CD8-positive, alpha-beta memory T cell (primary cell): ENCODE results near the gene SRRM4. TPM values are rescaled to one million over a fixed set of nuclear protein-coding genes. Genes with fewer than 3 reads are reported as not detected.

Experiments
- CTCF ChIA-PET: fragments of 350-600 bp; sonication (Branson Sonifier 250); formaldehyde crosslinking; loops from one replicate; lab custom pipeline; 2021; ENCODE audit warnings: antibody characterized with exemption; lab: Charles Lee
- POLR2A ChIA-PET: fragments of 350-600 bp; sonication (Branson Sonifier 250); formaldehyde crosslinking; loops from one replicate; lab custom pipeline; 2021; ENCODE audit warnings: antibody characterized with exemption; lab: Charles Lee
- DNase-seq, 5 donors: peaks; one replicate each; pipeline versions ENCODE4 v3.0.0 to v3.0.0-alpha.2; 2020 to 2022; ENCODE audit warnings: mixed read lengths in 1 of 5
- H3K27ac ChIP-seq: one replicate; pipeline ENCODE4 v1.7.0; 2013; ENCODE audit warnings: low read depth, mild to moderate bottlenecking, low read length, moderate library complexity
- H3K27me3 ChIP-seq: 2 replicates; pipeline ENCODE4 v1.7.0; 2013; ENCODE audit warnings: low read length, mild to moderate bottlenecking; ENCODE audit not compliant: insufficient read depth, poor library complexity, severe bottlenecking
- H3K36me3 ChIP-seq: 2 replicates; pipeline ENCODE4 v1.7.0; 2013; ENCODE audit warnings: mild to moderate bottlenecking, low read length, moderate library complexity; ENCODE audit not compliant: insufficient read depth
- H3K4me1 ChIP-seq: 2 replicates; pipeline ENCODE4 v1.7.0; 2013; ENCODE audit warnings: mild to moderate bottlenecking, low read length, moderate library complexity; ENCODE audit not compliant: insufficient read depth
- H3K4me3 ChIP-seq: 2 replicates; pipeline ENCODE4 v1.7.0; 2013; ENCODE audit warnings: mild to moderate bottlenecking, low read length
- H3K9me3 ChIP-seq: 2 replicates; pipeline ENCODE4 v1.7.0; 2013; ENCODE audit warnings: mild to moderate bottlenecking, low read length
- H3K27ac Mint-ChIP-seq, 8 donors: one replicate each; pipeline ENCODE4 v1.8.0; 2020 to 2021; ENCODE audit warnings: mixed read lengths in 8 of 8, mild to moderate bottlenecking in 6 of 8, inconsistent platforms in 3 of 8, moderate library complexity in 3 of 8
- H3K27me3 Mint-ChIP-seq, 2 donors: one replicate each; pipeline ENCODE4 v1.8.0; 2020 to 2021; ENCODE audit warnings: mixed read lengths in 2 of 2, mild to moderate bottlenecking in 1 of 2, moderate library complexity in 1 of 2
- H3K36me3 Mint-ChIP-seq, 3 donors: one replicate each; pipeline ENCODE4 v1.8.0; 2020 to 2021; ENCODE audit warnings: mixed read lengths in 3 of 3, inconsistent platforms in 1 of 3, mild to moderate bottlenecking in 1 of 3
- H3K4me1 Mint-ChIP-seq, 3 donors: one replicate each; pipeline ENCODE4 v1.8.0; 2020 to 2021; ENCODE audit warnings: mixed read lengths in 3 of 3, inconsistent platforms in 1 of 3, mild to moderate bottlenecking in 1 of 3
- H3K4me3 Mint-ChIP-seq, 7 donors: one replicate each; pipeline ENCODE4 v1.8.0; 2020 to 2021; ENCODE audit warnings: mixed read lengths in 7 of 7, mild to moderate bottlenecking in 6 of 7, moderate library complexity in 4 of 7, inconsistent platforms in 2 of 7
- H3K9me3 Mint-ChIP-seq, 5 donors: one replicate each; pipeline ENCODE4 v1.8.0; 2020 to 2022; ENCODE audit warnings: mixed read lengths in 5 of 5, mild to moderate bottlenecking in 3 of 5, moderate library complexity in 2 of 5, inconsistent platforms in 1 of 5
- polyA plus RNA-seq: library from polyadenylated mRNA; unstranded; fragments of 300-500 nt; fragmentation: Illumina TruSeq; gene quantifications from one replicate; pipeline ENCODE4 v1.2.3, GENCODE V29; 2021
- total RNA-seq, 2 experiments: library from RNA; stranded (reverse); gene quantifications; one replicate each; pipeline ENCODE4 v1.2.3, GENCODE V29; 2021

Gene SRRM4
- total and polyA plus RNA-seq, 3 experiments from 2014 or later, result not detected

DNA sequence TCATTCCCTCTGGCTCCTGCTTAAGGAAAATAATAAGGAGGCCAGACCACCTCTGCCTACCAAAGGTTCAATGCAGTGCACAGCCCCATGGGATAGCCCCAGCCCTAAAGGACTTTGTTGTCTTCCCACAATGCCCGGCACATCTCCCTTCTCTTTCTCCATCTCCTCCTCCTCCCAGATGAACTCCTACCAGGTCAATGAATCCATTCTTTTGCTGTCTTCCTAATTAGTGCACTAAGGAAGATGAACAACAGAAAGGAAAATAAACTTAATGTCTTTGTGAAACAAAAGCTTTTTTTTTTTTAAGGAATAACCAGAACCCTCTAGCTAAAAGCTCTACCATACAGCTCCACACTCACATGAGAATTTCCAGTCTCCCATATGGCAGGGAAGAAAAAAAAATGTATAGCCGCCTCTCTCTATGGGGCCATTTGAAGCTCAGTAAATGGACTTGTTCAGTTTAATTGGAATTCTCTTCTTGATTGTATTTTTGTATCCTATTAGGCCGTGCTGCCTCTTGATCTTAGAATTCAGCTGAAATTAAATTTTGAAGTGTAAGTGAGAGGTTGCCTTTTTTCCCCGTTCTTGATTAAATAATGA, 155.6 kb downstream of the SRRM4 start:
- Histone ChIP-seq H3K27ac (no peak overlapping the region), H3K9me3 (no peaks in the 10 kb centered on the region), H3K27me3 (no peaks in the 10 kb centered on the region), H3K4me1 (no peaks in the 10 kb centered on the region), H3K4me3 (no peak overlapping the region), H3K36me3 (no peaks in the 10 kb centered on the region)
- POLR2A ChIA-PET, result no interaction called here
- peaks cover 0 to 5% of the 10 kb centered on the region in 2 donors for H3K27me3 Mint-ChIP-seq
- peaks cover 0 to 9% (median 0%) of the 10 kb centered on the region in 5 donors for H3K9me3 Mint-ChIP-seq
- H3K4me1 Mint-ChIP-seq, result no peaks in the 10 kb centered on the region
- no peak overlapping the region for H3K27ac Mint-ChIP-seq
- no peaks in the 10 kb centered on the region for H3K36me3 Mint-ChIP-seq
- H3K4me3 Mint-ChIP-seq, result no peak overlapping the region
- CTCF ChIA-PET, result no interaction called here
- DNase-seq, result no peak

DNA sequence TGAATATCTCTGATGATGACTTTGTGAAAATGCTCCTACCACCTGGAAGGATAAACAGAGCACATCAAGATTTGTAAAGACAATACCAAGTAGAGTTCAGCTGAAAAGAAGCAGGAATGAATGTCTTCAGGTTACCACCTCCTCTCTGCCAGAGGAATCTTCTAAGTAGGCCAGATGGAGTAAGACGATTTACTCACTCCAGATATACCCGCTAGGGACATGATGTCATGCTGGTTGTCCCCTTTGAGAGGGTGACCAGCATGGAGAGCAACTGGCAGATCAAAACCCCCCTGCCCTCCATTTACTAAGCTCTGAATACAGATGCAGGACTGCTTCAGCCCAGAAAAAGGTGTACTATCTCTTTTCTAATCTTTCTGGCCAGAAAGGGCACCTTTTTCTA, 158.1 kb downstream of the SRRM4 start:
- H3K27ac Mint-ChIP-seq, result no peak overlapping the region
- CTCF ChIA-PET, result no interaction called here
- H3K4me3 Mint-ChIP-seq, result no peak overlapping the region
- no peak for DNase-seq
- POLR2A ChIA-PET, result no interaction called here
- H3K9me3 Mint-ChIP-seq, result peaks cover 0 to 7% (median 0%) of the 10 kb centered on the region in 5 donors
- H3K27me3 Mint-ChIP-seq, result peaks cover 5 to 6% of the 10 kb centered on the region in 2 donors
- no peaks in the 10 kb centered on the region for H3K36me3 ChIP-seq
- H3K27ac ChIP-seq, result no peak overlapping the region
- no peaks in the 10 kb centered on the region for H3K36me3 Mint-ChIP-seq
- H3K4me1 ChIP-seq, result no peaks in the 10 kb centered on the region
- no peaks in the 10 kb centered on the region for H3K27me3 ChIP-seq
- H3K9me3 ChIP-seq, result no peaks in the 10 kb centered on the region
- H3K4me1 Mint-ChIP-seq, result no peaks in the 10 kb centered on the region
- H3K4me3 ChIP-seq, result no peak overlapping the region

DNA sequence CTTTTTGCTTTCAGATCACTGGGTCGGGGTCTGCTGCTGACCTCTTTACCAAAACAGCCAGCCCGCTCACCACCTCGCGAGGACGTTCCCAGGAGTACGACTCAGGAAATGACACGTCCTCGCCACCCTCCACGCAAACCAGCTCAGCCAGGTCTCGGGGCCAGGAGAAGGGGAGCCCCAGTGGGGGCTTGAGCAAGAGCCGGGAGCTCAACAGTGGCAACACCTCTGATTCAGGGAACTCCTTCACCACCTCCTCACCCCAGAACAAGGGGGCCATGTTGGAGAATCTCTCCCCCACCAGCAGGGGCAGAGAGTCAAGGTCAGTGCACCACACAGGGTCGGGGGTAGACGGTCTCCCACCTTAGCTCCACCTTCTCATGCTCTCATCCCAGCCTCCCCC, 164.0 kb downstream of the SRRM4 start:
- ChIA-PET CTCF (no interaction called here), POLR2A (no interaction called here)
- H3K27ac ChIP-seq, result no peak overlapping the region
- H3K9me3 ChIP-seq, result no peaks in the 10 kb centered on the region
- Mint-ChIP-seq H3K9me3 (peaks cover 0 to 5% (median 3%) of the 10 kb centered on the region in 5 donors), H3K36me3 (no peaks in the 10 kb centered on the region), H3K27me3 (peaks cover 7 to 12% of the 10 kb centered on the region in 2 donors), H3K4me1 (no peaks in the 10 kb centered on the region), H3K27ac (peak overlapping the region in 1 of 8 donors; percentile 27), H3K4me3 (no peak overlapping the region)
- H3K36me3 ChIP-seq, result no peaks in the 10 kb centered on the region
- DNase-seq, result no peak
- H3K4me1 ChIP-seq, result no peaks in the 10 kb centered on the region
- no peaks in the 10 kb centered on the region for H3K27me3 ChIP-seq
- no peak overlapping the region for H3K4me3 ChIP-seq

DNA sequence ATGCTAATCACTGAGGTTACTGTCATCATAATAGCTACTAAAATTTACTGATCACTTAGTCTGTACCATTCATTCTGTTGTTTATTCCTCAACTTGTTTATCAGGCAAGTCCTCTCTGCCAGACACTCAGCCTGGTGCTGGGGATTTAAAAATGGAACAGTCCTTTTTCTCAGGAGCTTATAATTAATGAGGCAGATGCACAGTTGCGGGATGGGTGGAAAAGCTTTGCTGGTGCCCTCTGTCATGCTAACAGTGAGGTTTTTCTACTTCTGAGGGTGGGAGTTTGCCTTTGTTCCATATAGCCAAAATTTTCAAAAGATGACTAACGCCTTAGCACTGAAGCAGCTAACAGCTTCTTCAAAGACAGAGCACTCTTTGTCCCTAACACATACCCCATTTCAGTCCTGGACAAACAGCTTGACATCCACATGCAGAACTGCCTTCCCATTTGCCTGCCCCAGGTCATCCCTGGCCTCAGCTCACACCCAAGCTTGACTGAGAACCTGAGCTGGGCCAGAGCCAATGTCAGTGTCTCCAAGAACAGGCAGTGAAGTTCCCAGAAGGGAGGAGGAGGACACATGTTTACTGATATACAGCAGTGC, 166.6 kb downstream of the SRRM4 start:
- POLR2A ChIA-PET, result no interaction called here
- CTCF ChIA-PET, result no interaction called here
- H3K27ac ChIP-seq, result no peak overlapping the region
- H3K9me3 ChIP-seq, result no peaks in the 10 kb centered on the region
- no peaks in the 10 kb centered on the region for H3K27me3 ChIP-seq
- no peak overlapping the region for H3K27ac Mint-ChIP-seq
- no peaks in the 10 kb centered on the region for H3K4me1 ChIP-seq
- peaks cover 0 to 12% (median 10%) of the 10 kb centered on the region in 5 donors for H3K9me3 Mint-ChIP-seq
- H3K27me3 Mint-ChIP-seq, result peaks cover 7 to 14% of the 10 kb centered on the region in 2 donors
- no peaks in the 10 kb centered on the region for H3K36me3 ChIP-seq
- H3K4me3 Mint-ChIP-seq, result no peak overlapping the region
- no peaks in the 10 kb centered on the region for H3K4me1 Mint-ChIP-seq
- H3K36me3 Mint-ChIP-seq, result no peaks in the 10 kb centered on the region
- DNase-seq, result no peak
- no peak overlapping the region for H3K4me3 ChIP-seq

DNA sequence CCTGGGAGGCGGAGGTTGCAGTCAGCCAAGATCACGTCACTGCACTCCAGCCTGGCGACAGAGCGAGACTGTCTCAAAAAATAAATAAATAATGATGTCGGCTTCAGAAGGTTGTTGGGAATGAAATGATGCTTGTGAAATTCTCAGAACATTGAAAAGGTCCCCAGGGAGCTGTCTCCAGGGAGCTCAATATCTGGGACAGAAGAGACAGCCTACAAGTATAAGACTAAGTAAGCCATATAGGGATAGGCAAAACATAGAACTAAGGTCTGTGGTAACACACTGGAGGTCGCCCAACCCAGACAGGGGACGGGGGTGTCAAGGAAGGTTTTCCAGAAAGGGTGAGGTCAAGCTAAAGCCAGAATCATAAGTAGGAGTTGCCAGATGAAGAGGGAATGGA, 167.9 kb downstream of the SRRM4 start:
- no peak for DNase-seq
- H3K36me3 ChIP-seq, result no peaks in the 10 kb centered on the region
- no peak overlapping the region for H3K4me3 Mint-ChIP-seq
- H3K27me3 Mint-ChIP-seq, result peaks cover 10 to 19% of the 10 kb centered on the region in 2 donors
- no peaks in the 10 kb centered on the region for H3K36me3 Mint-ChIP-seq
- no peak overlapping the region for H3K4me3 ChIP-seq
- H3K27me3 ChIP-seq, result no peaks in the 10 kb centered on the region
- H3K9me3 Mint-ChIP-seq, result peaks cover 0 to 16% (median 12%) of the 10 kb centered on the region in 5 donors
- no peak overlapping the region for H3K27ac ChIP-seq
- CTCF ChIA-PET, result no interaction called here
- no peaks in the 10 kb centered on the region for H3K9me3 ChIP-seq
- H3K27ac Mint-ChIP-seq, result no peak overlapping the region
- POLR2A ChIA-PET, result no interaction called here
- no peaks in the 10 kb centered on the region for H3K4me1 ChIP-seq
- H3K4me1 Mint-ChIP-seq, result no peaks in the 10 kb centered on the region

DNA sequence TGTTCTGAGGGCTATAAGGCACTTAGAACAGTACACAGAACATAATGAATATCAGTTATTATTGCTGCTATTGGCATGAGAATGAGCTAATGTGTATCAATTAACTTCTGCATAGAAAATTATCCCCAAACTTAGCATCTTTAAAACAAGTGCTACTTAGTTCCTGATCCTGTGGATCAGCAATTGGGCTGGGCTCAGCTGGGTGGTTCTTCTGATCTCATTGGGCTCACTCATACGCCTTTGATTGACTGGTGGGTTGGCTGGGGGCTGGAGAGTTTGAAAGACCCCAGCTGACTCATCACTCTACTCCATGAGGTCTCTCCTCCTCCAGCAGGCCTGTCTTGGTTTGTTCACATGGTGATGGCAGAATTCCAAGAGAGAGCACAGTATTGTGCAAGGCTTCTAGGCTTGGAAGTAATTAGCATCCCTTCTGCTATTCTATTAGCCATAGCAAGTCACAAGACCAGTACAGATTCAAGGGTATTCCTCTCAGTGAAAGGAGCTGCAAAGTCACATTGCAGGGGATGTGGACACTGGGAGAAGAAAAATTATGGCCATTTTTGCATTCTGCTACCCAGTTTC, 170.2 kb downstream of the SRRM4 start:
- ChIA-PET POLR2A (no interaction called here), CTCF (no interaction called here)
- H3K27me3 Mint-ChIP-seq, result peaks cover 7 to 11% of the 10 kb centered on the region in 2 donors
- Histone ChIP-seq H3K27me3 (no peaks in the 10 kb centered on the region), H3K4me3 (no peak overlapping the region), H3K4me1 (no peaks in the 10 kb centered on the region), H3K9me3 (no peaks in the 10 kb centered on the region), H3K27ac (no peak overlapping the region), H3K36me3 (no peaks in the 10 kb centered on the region)
- no peak for DNase-seq
- H3K4me3 Mint-ChIP-seq, result no peak overlapping the region
- peaks cover 0 to 15% (median 11%) of the 10 kb centered on the region in 5 donors for H3K9me3 Mint-ChIP-seq
- H3K36me3 Mint-ChIP-seq, result no peaks in the 10 kb centered on the region
- no peak overlapping the region for H3K27ac Mint-ChIP-seq
- H3K4me1 Mint-ChIP-seq, result no peaks in the 10 kb centered on the region

DNA sequence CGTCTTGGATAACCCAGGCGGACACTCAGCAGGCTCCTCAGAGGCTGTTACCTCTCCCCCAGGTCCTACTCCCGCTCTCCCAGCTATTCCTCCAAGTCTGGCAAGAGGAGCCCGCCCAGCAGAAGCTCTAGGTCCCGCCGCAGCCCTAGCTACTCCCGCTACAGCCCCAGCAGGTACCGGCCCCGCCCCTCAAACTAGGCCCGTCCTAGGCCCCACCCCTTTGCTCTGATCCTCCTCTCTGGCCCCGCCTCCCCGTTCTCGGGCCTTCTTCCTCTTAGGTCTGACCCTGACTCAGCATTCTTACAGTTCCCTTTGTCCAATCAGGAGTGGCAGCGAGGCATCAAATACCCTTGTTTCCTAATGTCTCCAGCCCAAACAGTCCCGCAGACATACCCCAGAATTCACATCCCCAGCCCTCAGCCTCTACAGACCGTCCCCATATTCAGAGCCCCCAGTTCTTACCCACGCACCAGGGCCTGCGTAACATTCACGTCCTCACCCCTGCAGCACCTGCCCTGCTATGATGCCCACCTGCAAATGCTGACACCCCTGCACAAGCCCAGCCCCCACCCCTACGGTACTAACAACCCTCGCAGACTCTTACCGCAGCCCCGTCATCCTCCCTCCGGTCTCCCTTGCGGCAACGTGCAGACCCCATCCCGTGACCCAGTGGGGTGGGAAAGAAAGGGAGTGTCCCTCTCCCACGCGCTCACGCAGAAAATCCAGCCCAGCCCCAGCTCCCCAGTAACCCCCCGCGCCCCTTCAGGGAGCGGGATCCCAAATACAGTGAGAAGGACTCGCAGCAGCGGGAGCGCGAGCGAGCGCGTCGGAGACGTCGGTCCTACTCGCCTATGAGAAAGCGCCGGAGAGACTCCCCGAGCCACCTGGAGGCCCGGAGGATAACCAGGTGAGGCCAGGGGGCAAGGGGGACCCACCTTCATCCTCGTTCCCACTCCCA, 172.4 kb downstream of the SRRM4 start:
- Histone ChIP-seq H3K4me3 (no peak overlapping the region), H3K27me3 (no peaks in the 10 kb centered on the region), H3K27ac (no peak overlapping the region), H3K4me1 (no peaks in the 10 kb centered on the region), H3K36me3 (no peaks in the 10 kb centered on the region), H3K9me3 (no peaks in the 10 kb centered on the region)
- peaks cover 0 to 15% (median 11%) of the 10 kb centered on the region in 5 donors for H3K9me3 Mint-ChIP-seq
- DNase-seq, result no peak
- peaks cover 7 to 11% of the 10 kb centered on the region in 2 donors for H3K27me3 Mint-ChIP-seq
- no peak overlapping the region for H3K4me3 Mint-ChIP-seq
- CTCF ChIA-PET, result no interaction called here
- POLR2A ChIA-PET, result no interaction called here
- H3K4me1 Mint-ChIP-seq, result no peaks in the 10 kb centered on the region
- H3K27ac Mint-ChIP-seq, result no peak overlapping the region
- no peaks in the 10 kb centered on the region for H3K36me3 Mint-ChIP-seq

DNA sequence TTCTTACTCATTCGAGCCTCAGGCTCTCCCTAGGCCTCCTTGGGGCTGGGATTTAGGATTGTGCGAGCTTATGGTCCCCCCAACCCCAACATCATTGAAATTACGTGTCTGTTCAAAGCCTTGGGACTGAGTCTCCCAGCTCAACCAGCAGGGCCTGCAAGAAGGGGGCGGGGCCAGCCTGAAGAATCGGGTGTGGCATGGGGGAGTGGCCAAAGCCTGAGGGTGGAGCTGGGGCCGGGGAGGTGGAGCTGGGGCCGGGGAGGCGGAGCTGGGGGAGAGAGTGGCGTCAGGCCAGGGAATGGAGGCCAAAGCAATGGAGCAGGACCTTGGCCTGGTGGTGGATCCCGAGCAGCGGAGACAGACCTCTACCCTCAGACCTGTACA, 173.1 kb downstream of the SRRM4 start:
- no peaks in the 10 kb centered on the region for H3K9me3 ChIP-seq
- no peak overlapping the region for H3K4me3 ChIP-seq
- H3K36me3 Mint-ChIP-seq, result no peaks in the 10 kb centered on the region
- H3K27ac Mint-ChIP-seq, result no peak overlapping the region
- H3K27me3 ChIP-seq, result no peaks in the 10 kb centered on the region
- H3K4me1 ChIP-seq, result no peaks in the 10 kb centered on the region
- no peak overlapping the region for H3K27ac ChIP-seq
- CTCF ChIA-PET, result no interaction called here
- H3K4me3 Mint-ChIP-seq, result no peak overlapping the region
- no peaks in the 10 kb centered on the region for H3K36me3 ChIP-seq
- peaks cover 0 to 14% (median 11%) of the 10 kb centered on the region in 5 donors for H3K9me3 Mint-ChIP-seq
- no peak for DNase-seq
- no peaks in the 10 kb centered on the region for H3K4me1 Mint-ChIP-seq
- peaks cover 7 to 11% of the 10 kb centered on the region in 2 donors for H3K27me3 Mint-ChIP-seq
- POLR2A ChIA-PET, result no interaction called here
